Measurements from ENCODE around the gene GPR3.
"Not testable (repeated sequence)": the region's sequence is repeated elsewhere in the genome, so short reads cannot be mapped to it uniquely, and the experiment has no call there.

GPR3 gene

GRCh38 chr1:27380224-27380623 lies 12.2 kb upstream of the GPR3 start:
- no peak for DNase-seq

DNA sequence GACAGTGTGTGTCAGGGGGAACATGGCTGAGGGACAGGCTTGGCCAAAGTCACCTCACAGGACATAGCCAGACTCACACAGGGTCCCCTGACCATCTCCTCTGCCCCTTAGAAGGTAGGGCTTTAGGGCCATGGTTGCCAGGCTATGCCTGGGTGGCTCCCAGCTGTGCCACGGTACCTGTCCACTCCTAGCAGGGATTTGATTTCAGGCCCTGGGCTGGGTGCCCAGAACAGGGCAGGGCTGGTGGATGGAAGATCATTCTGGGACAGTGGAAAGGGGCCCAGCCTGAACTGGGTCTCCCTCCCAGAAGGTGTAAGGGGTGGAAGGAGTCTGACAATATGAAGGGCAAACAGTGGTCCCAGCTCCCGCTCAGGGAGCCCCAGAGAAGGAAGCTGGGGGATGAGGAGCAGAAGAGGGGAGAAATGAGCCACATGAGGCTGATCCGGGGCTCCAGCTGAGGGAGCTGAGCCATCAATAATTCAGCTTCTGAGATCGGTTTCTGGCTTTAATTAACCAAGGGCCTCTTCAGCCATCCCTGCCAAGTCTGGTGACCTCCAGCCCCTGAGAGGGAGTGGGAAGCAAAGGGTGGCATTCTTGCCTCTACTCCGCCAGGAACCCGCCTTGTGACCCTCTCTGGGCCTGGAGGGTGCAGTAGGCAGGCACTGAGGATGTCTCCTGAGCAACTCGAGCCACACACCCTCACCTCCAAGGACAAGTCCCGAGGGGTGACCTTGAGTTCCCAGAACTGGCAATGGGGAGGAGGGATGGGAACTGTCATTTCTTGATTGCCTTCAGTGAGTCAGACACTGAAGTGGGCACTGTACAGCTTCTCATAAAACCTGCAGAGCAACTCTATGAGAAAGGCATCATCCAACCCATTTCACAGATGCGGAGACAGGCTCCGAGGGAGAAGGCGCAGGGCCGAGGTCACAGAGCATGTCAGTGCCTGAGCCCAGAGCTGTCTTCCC lies 11.4 kb upstream of the GPR3 start:
- DNase-seq = no peak

GRCh38 chr1:27381969-27382762 lies 10.3 kb upstream of the GPR3 start:
- DNase-seq = no peak

DNA sequence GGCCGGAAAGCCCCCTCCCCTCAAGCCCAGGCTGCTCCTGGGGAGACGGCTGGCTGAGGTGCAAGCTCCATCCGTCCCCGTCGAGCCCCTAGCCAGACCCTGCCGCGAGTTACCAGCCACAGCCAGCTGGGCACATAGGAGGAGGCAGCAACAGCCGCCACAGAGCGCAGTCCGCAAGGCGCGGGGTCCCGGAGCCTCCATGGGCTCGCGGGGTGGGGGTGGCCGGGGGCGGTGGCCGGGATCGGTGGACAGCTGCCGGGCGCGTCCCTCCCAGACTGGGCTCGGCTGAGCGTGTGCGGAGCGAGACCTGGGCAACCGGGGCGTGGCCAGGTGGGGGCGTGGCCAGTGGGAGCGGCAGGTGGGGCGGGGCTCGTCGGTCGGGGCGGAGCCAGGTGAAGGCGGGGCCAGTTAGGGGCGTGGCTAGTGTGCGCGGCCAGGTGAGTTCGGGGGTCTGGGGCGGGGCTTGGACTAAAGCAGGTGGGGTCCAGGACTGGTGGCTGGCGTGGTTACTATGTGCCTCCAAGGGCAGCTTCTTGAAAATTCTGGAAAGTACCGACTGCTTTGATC lies 9.3 kb upstream of the GPR3 start, which contains the start of gene CD164L2:
Gene CD164L2, minus strand, starts transcription at position 295 of the 567 bp plus-strand sequence. Its CDS starts 94 bp downstream, at position 201.
- peak; percentile 63 to 67 for DNase-seq

- DNase-seq = no peak
These were observed 8.8 kb upstream of the GPR3 start for GRCh38 chr1:27383661-27384060.

GRCh38 chr1:27384797-27385196 lies 7.6 kb upstream of the GPR3 start:
- not testable (repeated sequence) for DNase-seq

- DNase-seq = peak; percentile 85 to 86
These were observed 4.0 kb upstream of the GPR3 start for GRCh38 chr1:27388337-27389005.

- peak; percentile 46 to 58 for DNase-seq
These were observed 819 bp upstream of the GPR3 start for GRCh38 chr1:27391511-27392095.

DNA sequence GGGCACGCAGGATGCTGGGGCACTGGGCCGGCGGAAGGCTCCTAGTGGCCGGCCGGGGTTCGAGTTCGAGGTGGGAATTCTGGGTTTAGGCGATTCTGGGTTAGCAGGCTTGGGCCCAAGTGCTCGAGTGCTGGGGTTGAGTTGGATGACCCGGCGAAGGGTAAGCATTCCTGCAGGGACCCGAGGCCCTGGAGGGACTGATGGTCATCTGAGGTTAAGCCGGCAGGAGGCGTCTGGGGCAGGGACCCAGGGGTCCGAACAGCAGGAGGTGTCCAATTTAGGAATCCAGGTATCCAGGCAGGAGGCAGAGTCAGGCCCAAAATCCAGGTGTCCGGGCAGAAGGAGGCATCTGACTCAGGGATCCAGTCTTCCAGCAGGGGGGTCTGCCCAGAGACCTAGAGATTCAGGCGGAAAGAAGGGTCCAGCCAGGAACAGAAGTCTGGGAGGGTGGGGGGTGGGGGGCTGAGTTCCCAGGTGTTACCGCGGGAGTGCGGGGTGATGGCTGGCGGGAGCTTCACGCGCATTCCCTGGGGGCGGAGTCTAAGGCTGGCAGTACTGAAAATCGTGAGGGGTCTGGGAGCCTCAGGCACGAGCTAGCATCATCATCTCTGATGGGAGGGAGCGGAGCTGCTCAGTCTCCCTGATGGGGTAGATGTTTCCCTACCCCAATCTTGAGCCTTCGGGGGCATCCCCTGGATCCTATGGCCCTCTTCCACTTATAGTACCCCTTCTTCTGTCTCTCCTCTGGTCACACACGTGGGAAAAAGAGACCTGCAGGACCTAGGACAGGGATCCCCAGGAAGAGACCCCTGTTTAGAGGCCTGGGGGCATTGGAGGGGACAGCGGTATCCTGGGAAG lies 585 bp downstream of the GPR3 start:
- DNase-seq = no peak

DNA sequence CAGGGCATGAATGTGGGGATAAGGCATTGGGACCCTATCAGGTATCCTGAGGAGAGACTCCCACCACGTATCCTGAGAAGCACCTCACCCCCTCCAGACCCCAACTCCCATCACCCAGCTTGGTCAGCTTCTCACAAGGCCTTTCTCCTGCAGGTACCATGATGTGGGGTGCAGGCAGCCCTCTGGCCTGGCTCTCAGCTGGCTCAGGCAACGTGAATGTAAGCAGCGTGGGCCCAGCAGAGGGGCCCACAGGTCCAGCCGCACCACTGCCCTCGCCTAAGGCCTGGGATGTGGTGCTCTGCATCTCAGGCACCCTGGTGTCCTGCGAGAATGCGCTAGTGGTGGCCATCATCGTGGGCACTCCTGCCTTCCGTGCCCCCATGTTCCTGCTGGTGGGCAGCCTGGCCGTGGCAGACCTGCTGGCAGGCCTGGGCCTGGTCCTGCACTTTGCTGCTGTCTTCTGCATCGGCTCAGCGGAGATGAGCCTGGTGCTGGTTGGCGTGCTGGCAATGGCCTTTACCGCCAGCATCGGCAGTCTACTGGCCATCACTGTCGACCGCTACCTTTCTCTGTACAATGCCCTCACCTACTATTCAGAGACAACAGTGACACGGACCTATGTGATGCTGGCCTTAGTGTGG lies 1.3 kb downstream of the GPR3 start:
- DNase-seq = no peak

DNA sequence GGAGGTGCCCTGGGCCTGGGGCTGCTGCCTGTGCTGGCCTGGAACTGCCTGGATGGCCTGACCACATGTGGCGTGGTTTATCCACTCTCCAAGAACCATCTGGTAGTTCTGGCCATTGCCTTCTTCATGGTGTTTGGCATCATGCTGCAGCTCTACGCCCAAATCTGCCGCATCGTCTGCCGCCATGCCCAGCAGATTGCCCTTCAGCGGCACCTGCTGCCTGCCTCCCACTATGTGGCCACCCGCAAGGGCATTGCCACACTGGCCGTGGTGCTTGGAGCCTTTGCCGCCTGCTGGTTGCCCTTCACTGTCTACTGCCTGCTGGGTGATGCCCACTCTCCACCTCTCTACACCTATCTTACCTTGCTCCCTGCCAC lies 1.8 kb downstream of the GPR3 start:
- no peak for DNase-seq

- DNase-seq = no peak
These were observed 2.5 kb downstream of the GPR3 start for GRCh38 chr1:27394925-27395324.

- peak; percentile 87 to 89 for DNase-seq
These were observed 3.2 kb downstream of the GPR3 start for GRCh38 chr1:27395441-27396195.

DNA sequence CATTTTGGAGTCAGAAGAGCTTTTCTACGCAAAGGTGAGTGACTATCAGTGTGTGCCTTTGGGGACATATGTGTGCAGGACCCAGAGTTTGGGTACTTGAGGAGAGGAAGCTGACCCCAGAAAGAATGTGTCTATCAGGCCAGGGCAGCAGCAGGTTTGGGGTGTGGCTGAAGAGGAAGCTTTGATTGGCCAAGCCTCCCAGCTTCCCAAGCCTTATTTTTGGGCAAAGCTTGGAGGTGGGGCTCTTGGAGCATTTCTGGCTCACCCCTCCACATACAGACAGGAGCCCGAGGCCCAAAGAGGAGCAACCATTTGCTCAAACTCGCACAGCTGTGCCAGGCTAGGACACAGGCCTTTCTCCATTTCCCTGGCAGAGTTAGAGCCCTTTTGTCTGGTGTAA lies 4.7 kb downstream of the GPR3 start:
- no peak for DNase-seq

- no peak for DNase-seq
These were observed 5.3 kb downstream of the GPR3 start for GRCh38 chr1:27397749-27398148.

DNA sequence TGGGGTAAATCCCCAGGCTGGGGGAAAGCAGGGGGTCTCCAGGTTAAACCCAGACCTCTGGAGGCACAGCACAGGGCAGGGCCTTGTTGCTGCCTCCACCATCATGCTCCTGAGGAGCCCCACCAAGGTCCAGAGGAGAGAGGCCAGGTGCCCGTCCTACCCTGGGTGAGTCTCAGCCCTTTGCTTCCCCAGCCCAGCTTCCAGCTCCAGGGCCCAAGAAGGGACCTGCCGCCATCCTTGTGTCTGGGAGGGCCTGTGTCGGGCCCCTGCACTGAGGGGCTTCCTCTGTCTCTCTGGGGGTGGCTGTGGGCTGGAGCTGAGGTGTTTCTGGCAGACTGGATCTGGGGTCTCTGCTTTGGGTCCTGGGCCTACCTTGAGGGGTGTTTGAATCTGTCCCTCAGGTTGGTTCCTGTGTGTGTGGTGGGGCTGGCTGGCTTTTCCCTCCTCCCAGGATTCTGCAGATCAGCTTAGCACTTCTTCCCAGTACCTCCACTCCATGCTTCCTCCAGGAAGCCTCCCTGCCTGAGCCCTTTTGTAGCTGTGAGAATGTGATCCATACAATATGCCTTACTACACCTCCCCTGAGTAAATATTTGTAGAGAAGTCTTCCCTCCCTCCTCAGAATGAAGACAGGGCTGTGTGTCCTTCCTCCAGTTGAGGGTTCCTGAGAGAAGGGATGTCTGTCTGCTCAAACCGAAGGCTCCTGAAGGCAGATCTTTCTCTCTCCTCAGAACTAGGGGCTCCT lies 6.2 kb downstream of the GPR3 start:
- no peak for DNase-seq

- DNase-seq = no peak
These were observed 7.0 kb downstream of the GPR3 start for GRCh38 chr1:27399251-27400025.

All from activated T-cell treated with anti-CD3 and anti-CD28 coated beads, Interleukin-2, amount 50 U/mL, for 48 hours (primary cell).